OCI-LY1 (cell line): Measurements from ENCODE around the gene IQCM.

Source experiments
- H2AFZ ChIP-seq: fragments of 200-600 bp; sonication (generic), shearing (Covaris generic); 2 replicates; pipeline ENCODE4 v1.6.0; 2014; ENCODE audit warnings: antibody characterized with exemption, mild to moderate bottlenecking, low read length
- H3F3A ChIP-seq: fragments of 200-600 bp; sonication (generic), shearing (Covaris generic); 2 replicates; pipeline ENCODE4 v1.6.0; 2014; ENCODE audit warnings: mild to moderate bottlenecking, antibody characterized with exemption, low read length, moderate library complexity; ENCODE audit not compliant: insufficient read depth
- H3K27ac ChIP-seq: fragments of 200-600 bp; sonication (generic); 2 replicates; pipeline ENCODE4 v1.5.1; 2014; ENCODE audit warnings: low read length, mixed run types, mild to moderate bottlenecking, low read depth; ENCODE audit not compliant: poor library complexity, severe bottlenecking
- H3K27me3 ChIP-seq: fragments of 200-600 bp; sonication (generic); 2 replicates; pipeline ENCODE4 v1.6.0; 2014; ENCODE audit warnings: antibody characterized with exemption, mild to moderate bottlenecking, low read length, moderate library complexity; ENCODE audit not compliant: insufficient read depth
- H3K36me3 ChIP-seq: fragments of 200-600 bp; sonication (generic); 2 replicates; pipeline ENCODE4 v1.6.1; 2014; ENCODE audit warnings: mild to moderate bottlenecking, antibody characterized with exemption, low read length, moderate library complexity, mixed read lengths; ENCODE audit not compliant: insufficient read depth
- H3K4me1 ChIP-seq: fragments of 200-600 bp; sonication (generic); 2 replicates; pipeline ENCODE4 v1.5.1; 2014; ENCODE audit warnings: mild to moderate bottlenecking, low read length, moderate library complexity; ENCODE audit not compliant: insufficient read depth, severe bottlenecking
- H3K4me2 ChIP-seq: fragments of 200-600 bp; sonication (generic), shearing (Covaris generic); 2 replicates; pipeline ENCODE4 v1.6.1; 2014; ENCODE audit warnings: low read length
- H3K4me3 ChIP-seq: fragments of 200-600 bp; sonication (generic); 2 replicates; pipeline ENCODE4 v1.5.1; 2014; ENCODE audit warnings: low read length, low read depth, mild to moderate bottlenecking, mixed read lengths; ENCODE audit not compliant: poor library complexity, severe bottlenecking
- H3K79me2 ChIP-seq: fragments of 200-600 bp; shearing (Covaris generic); 2 replicates; pipeline ENCODE4 v1.6.1; 2016; ENCODE audit warnings: mixed run types, low read length, mixed read lengths; ENCODE audit not compliant: insufficient read depth
- H3K9ac ChIP-seq: fragments of 200-600 bp; sonication (generic), shearing (Covaris generic); 2 replicates; pipeline ENCODE4 v1.6.1; 2014; ENCODE audit warnings: mild to moderate bottlenecking, low read length, mixed read lengths
- H3K9me2 ChIP-seq: fragments of 200-600 bp; sonication (generic), shearing (Covaris generic); 2 replicates; pipeline ENCODE4 v1.6.1; 2014; ENCODE audit warnings: low read depth, mild to moderate bottlenecking, low read length, mixed read lengths
- H3K9me3 ChIP-seq: fragments of 200-600 bp; shearing (Covaris generic); 2 replicates; pipeline ENCODE4 v1.6.1; 2014; ENCODE audit warnings: low read length, mixed read lengths
- H4K20me1 ChIP-seq: fragments of 200-600 bp; sonication (generic), shearing (Covaris generic); 2 replicates; pipeline ENCODE4 v1.6.0; 2016; ENCODE audit warnings: mild to moderate bottlenecking, low read length; ENCODE audit not compliant: insufficient read depth
- EZH2 ChIP-seq: fragments of 200-600 bp; sonication (generic), shearing (Covaris generic); IDR thresholded peaks from 2 replicates; pipeline ENCODE4 v1.8.0; 2017; ENCODE audit warnings: borderline replicate concordance, mixed run types, mild to moderate bottlenecking, antibody characterized with exemption, low read length, moderate library complexity, mixed read lengths
- TF ChIP-seq, protein P1 (sequence below): fragments of 200-600 bp; sonication (generic), shearing (Covaris generic); IDR thresholded peaks from 2 replicates; pipeline ENCODE4 v1.5.1; 2017; ENCODE audit warnings: mild to moderate bottlenecking, antibody characterized with exemption, low read length, moderate library complexity, mixed read lengths

Gene IQCM

GRCh38 chr4:149349541-149349940 is 466.1 kb downstream of the IQCM start:
- Histone ChIP-seq H3K9me3 (no peaks in the 10 kb centered on the region), H3K36me3 (no peaks in the 10 kb centered on the region), H3K79me2 (no peaks in the 10 kb centered on the region), H2AFZ (no peak overlapping the region), H3K27me3 (no peaks in the 10 kb centered on the region), H3F3A (no peaks in the 10 kb centered on the region), H3K9me2 (no peaks in the 10 kb centered on the region), H3K4me3 (no peak overlapping the region), H4K20me1 (no peaks in the 10 kb centered on the region), H3K27ac (no peak overlapping the region), H3K4me2 (no peak overlapping the region), H3K9ac (no peak overlapping the region), H3K4me1 (no peaks in the 10 kb centered on the region)
- TF ChIP-seq EZH2, result no peak
- TF ChIP-seq, protein P1, sequence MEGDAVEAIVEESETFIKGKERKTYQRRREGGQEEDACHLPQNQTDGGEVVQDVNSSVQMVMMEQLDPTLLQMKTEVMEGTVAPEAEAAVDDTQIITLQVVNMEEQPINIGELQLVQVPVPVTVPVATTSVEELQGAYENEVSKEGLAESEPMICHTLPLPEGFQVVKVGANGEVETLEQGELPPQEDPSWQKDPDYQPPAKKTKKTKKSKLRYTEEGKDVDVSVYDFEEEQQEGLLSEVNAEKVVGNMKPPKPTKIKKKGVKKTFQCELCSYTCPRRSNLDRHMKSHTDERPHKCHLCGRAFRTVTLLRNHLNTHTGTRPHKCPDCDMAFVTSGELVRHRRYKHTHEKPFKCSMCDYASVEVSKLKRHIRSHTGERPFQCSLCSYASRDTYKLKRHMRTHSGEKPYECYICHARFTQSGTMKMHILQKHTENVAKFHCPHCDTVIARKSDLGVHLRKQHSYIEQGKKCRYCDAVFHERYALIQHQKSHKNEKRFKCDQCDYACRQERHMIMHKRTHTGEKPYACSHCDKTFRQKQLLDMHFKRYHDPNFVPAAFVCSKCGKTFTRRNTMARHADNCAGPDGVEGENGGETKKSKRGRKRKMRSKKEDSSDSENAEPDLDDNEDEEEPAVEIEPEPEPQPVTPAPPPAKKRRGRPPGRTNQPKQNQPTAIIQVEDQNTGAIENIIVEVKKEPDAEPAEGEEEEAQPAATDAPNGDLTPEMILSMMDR, result no peak

DNA sequence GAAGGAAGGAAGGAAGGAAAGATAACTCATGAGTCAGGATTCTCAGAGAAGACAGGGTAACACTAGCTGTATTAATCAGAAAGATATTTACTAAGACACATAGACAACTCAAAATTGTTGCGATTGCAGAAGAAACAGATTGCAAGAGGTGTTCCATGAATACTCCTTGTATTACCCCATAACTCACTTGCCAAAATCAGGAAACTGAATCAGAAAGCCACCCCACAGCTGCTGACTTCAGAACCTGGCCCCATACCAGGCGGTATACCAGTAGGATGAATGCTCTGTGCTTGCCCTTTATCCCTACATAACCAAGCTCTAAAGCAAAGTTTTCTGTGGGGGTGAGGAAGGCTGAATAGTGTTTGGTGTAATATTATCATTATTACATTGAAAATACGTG is 468.5 kb downstream of the IQCM start:
- H3K4me2 ChIP-seq, result no peak overlapping the region
- no peak overlapping the region for H3K27ac ChIP-seq
- H3K9me2 ChIP-seq, result no peaks in the 10 kb centered on the region
- no peak overlapping the region for H3K4me3 ChIP-seq
- H3F3A ChIP-seq, result no peaks in the 10 kb centered on the region
- H3K79me2 ChIP-seq, result no peaks in the 10 kb centered on the region
- H3K36me3 ChIP-seq, result no peaks in the 10 kb centered on the region
- H3K9ac ChIP-seq, result no peak overlapping the region
- TF ChIP-seq, protein P1, result no peak
- no peak for TF ChIP-seq EZH2
- no peaks in the 10 kb centered on the region for H3K27me3 ChIP-seq
- H3K9me3 ChIP-seq, result no peaks in the 10 kb centered on the region
- H2AFZ ChIP-seq, result no peak overlapping the region
- H3K4me1 ChIP-seq, result no peaks in the 10 kb centered on the region
- no peaks in the 10 kb centered on the region for H4K20me1 ChIP-seq

GRCh38 chr4:149345424-149345823 is 470.2 kb downstream of the IQCM start:
- H3K27me3 ChIP-seq, result no peaks in the 10 kb centered on the region
- H3K9ac ChIP-seq, result no peak overlapping the region
- no peaks in the 10 kb centered on the region for H3K9me2 ChIP-seq
- H2AFZ ChIP-seq, result no peak overlapping the region
- H3K36me3 ChIP-seq, result no peaks in the 10 kb centered on the region
- no peaks in the 10 kb centered on the region for H3K9me3 ChIP-seq
- no peaks in the 10 kb centered on the region for H3K4me1 ChIP-seq
- H3K79me2 ChIP-seq, result no peaks in the 10 kb centered on the region
- no peaks in the 10 kb centered on the region for H3F3A ChIP-seq
- H3K4me3 ChIP-seq, result no peak overlapping the region
- no peak overlapping the region for H3K4me2 ChIP-seq
- no peak for TF ChIP-seq EZH2
- TF ChIP-seq, protein P1, result no peak
- no peaks in the 10 kb centered on the region for H4K20me1 ChIP-seq
- no peak overlapping the region for H3K27ac ChIP-seq
